HUES48 (cell line): ENCODE results near the gene MYRIP.

Source experiments
- H3K27ac ChIP-seq: one replicate; pipeline ENCODE4 v1.7.0; 2013; ENCODE audit warnings: low read depth, low read length, inconsistent platforms
- H3K27me3 ChIP-seq: 2 replicates; pipeline ENCODE4 v1.6.1; 2013; ENCODE audit warnings: mild to moderate bottlenecking, low read length; ENCODE audit not compliant: control insufficient read depth, insufficient read depth
- H3K36me3 ChIP-seq: 2 replicates; pipeline ENCODE4 v1.6.1; 2013; ENCODE audit warnings: low read length; ENCODE audit not compliant: control insufficient read depth, insufficient read depth
- H3K4me1 ChIP-seq: 2 replicates; pipeline ENCODE4 v1.6.1; 2013; ENCODE audit warnings: mild to moderate bottlenecking, low read length; ENCODE audit not compliant: control insufficient read depth, insufficient read depth
- H3K4me3 ChIP-seq: 2 replicates; pipeline ENCODE4 v1.5.1; 2013; ENCODE audit warnings: mild to moderate bottlenecking, low read depth, low read length
- H3K9ac ChIP-seq: 2 replicates; pipeline ENCODE4 v1.6.1; 2013; ENCODE audit warnings: mild to moderate bottlenecking, low read depth, low read length, moderate library complexity
- H3K9me3 ChIP-seq: 2 replicates; pipeline ENCODE4 v1.6.1; 2013; ENCODE audit warnings: low read length; ENCODE audit not compliant: control insufficient read depth, insufficient read depth

The MYRIP gene

GRCh38 chr3:39990532-39990931 is 181.1 kb downstream of the MYRIP start:
- H3K27ac ChIP-seq: no peak overlapping the region

GRCh38 chr3:40008796-40009195 is 199.4 kb downstream of the MYRIP start:
- Histone ChIP-seq H3K4me1 (peaks cover 7% of the 10 kb centered on the region), H3K27ac (no peak overlapping the region), H3K4me3 (no peak overlapping the region), H3K36me3 (no peaks in the 10 kb centered on the region), H3K9me3 (no peaks in the 10 kb centered on the region), H3K9ac (no peak overlapping the region), H3K27me3 (no peaks in the 10 kb centered on the region)

More at GRCh38 chr3:39990532-39990931, 181.1 kb downstream of the MYRIP start:
- Histone ChIP-seq H3K4me3 (no peak overlapping the region), H3K9me3 (peaks cover 27% of the 10 kb centered on the region), H3K4me1 (no peaks in the 10 kb centered on the region), H3K9ac (no peak overlapping the region), H3K36me3 (no peaks in the 10 kb centered on the region), H3K27me3 (no peaks in the 10 kb centered on the region)

GRCh38 chr3:40009991-40010390 is 200.6 kb downstream of the MYRIP start:
- H3K9ac ChIP-seq: no peak overlapping the region
- H3K27ac ChIP-seq: no peak overlapping the region
- H3K27me3 ChIP-seq: no peaks in the 10 kb centered on the region
- H3K4me1 ChIP-seq: peaks cover 7% of the 10 kb centered on the region
- no peaks in the 10 kb centered on the region for H3K9me3 ChIP-seq
- no peaks in the 10 kb centered on the region for H3K36me3 ChIP-seq
- no peak overlapping the region for H3K4me3 ChIP-seq

GRCh38 chr3:40012381-40012780 is 203.0 kb downstream of the MYRIP start:
- H3K27me3 ChIP-seq: no peaks in the 10 kb centered on the region
- no peak overlapping the region for H3K27ac ChIP-seq
- no peaks in the 10 kb centered on the region for H3K36me3 ChIP-seq
- no peaks in the 10 kb centered on the region for H3K9me3 ChIP-seq
- H3K9ac ChIP-seq: no peak overlapping the region
- no peak overlapping the region for H3K4me3 ChIP-seq
- peaks cover 7% of the 10 kb centered on the region for H3K4me1 ChIP-seq

GRCh38 chr3:40016391-40016790 is 207.0 kb downstream of the MYRIP start:
- H3K27ac ChIP-seq: no peak overlapping the region
- peaks cover 7% of the 10 kb centered on the region for H3K4me1 ChIP-seq
- no peaks in the 10 kb centered on the region for H3K9me3 ChIP-seq
- no peak overlapping the region for H3K9ac ChIP-seq
- no peak overlapping the region for H3K4me3 ChIP-seq
- no peaks in the 10 kb centered on the region for H3K27me3 ChIP-seq
- H3K36me3 ChIP-seq: no peaks in the 10 kb centered on the region

GRCh38 chr3:40018369-40018768 is 209.0 kb downstream of the MYRIP start:
- H3K9ac ChIP-seq: no peak overlapping the region
- peaks cover 7% of the 10 kb centered on the region; the same call in 1 of the 2 replicates for H3K4me1 ChIP-seq
- no peaks in the 10 kb centered on the region for H3K27me3 ChIP-seq
- no peak overlapping the region for H3K27ac ChIP-seq
- no peaks in the 10 kb centered on the region for H3K36me3 ChIP-seq
- H3K9me3 ChIP-seq: 0 out of 2 replicates have a peak, but pooled peaks cover 1% of the 10 kb centered on the region
- no peak overlapping the region for H3K4me3 ChIP-seq

GRCh38 chr3:40019376-40019775 is 210.0 kb downstream of the MYRIP start:
- H3K27me3 ChIP-seq: no peaks in the 10 kb centered on the region
- peaks cover 7% of the 10 kb centered on the region; the same call in 1 of the 2 replicates for H3K4me1 ChIP-seq
- no peak overlapping the region for H3K9ac ChIP-seq
- no peaks in the 10 kb centered on the region for H3K36me3 ChIP-seq
- no peak overlapping the region for H3K4me3 ChIP-seq
- no peak overlapping the region for H3K27ac ChIP-seq
- peaks cover 10% of the 10 kb centered on the region; the same call in 1 of the 2 replicates for H3K9me3 ChIP-seq

- Histone ChIP-seq H3K27me3 (no peaks in the 10 kb centered on the region), H3K4me3 (no peak overlapping the region), H3K9me3 (peaks cover 18% of the 10 kb centered on the region), H3K4me1 (peaks cover 7% of the 10 kb centered on the region; the same call in 1 of the 2 replicates), H3K27ac (no peak overlapping the region), H3K36me3 (no peaks in the 10 kb centered on the region), H3K9ac (no peak overlapping the region)
These were observed 211.3 kb downstream of the MYRIP start for GRCh38 chr3:40020689-40021088.

- Histone ChIP-seq H3K27ac (no peak overlapping the region), H3K27me3 (no peaks in the 10 kb centered on the region), H3K4me1 (peaks cover 7% of the 10 kb centered on the region; the same call in 1 of the 2 replicates), H3K4me3 (no peak overlapping the region), H3K36me3 (no peaks in the 10 kb centered on the region), H3K9me3 (peaks cover 20% of the 10 kb centered on the region), H3K9ac (no peak overlapping the region)
These were observed 211.9 kb downstream of the MYRIP start for GRCh38 chr3:40021338-40021737.

GRCh38 chr3:40022297-40022827 is 213.0 kb downstream of the MYRIP start:
- H3K27me3 ChIP-seq: no peaks in the 10 kb centered on the region
- no peak overlapping the region for H3K4me3 ChIP-seq
- H3K27ac ChIP-seq: no peak overlapping the region
- peaks cover 29% of the 10 kb centered on the region for H3K9me3 ChIP-seq
- H3K36me3 ChIP-seq: no peaks in the 10 kb centered on the region
- no peak overlapping the region for H3K9ac ChIP-seq
- peaks cover 7% of the 10 kb centered on the region; the same call in 1 of the 2 replicates for H3K4me1 ChIP-seq

- Histone ChIP-seq H3K27ac (no peak overlapping the region), H3K4me3 (no peak overlapping the region), H3K9ac (no peak overlapping the region), H3K27me3 (no peaks in the 10 kb centered on the region), H3K36me3 (no peaks in the 10 kb centered on the region), H3K4me1 (peaks cover 7% of the 10 kb centered on the region; the same call in 1 of the 2 replicates), H3K9me3 (peaks cover 30% of the 10 kb centered on the region)
These were observed 215.1 kb downstream of the MYRIP start for GRCh38 chr3:40024526-40024925.
